ENCODE measurements around the gene WWC1. TPM values are rescaled to one million over a fixed set of nuclear protein-coding genes. Genes with fewer than 3 reads are reported as not detected.
A peak's percentile ranks its signal among the peaks of the same experiment; 100 is the strongest.

WWC1 gene
- total RNA-seq, 2 donors from 2014 or later = 45.3 to 52.6 TPM

- no peak overlapping the region for H3K4me3 ChIP-seq
- no peaks in the 10 kb centered on the region for H3K4me1 ChIP-seq (replicated peaks)
- no peaks in the 10 kb centered on the region for H3K9me3 ChIP-seq
- no peak overlapping the region for H3K27ac ChIP-seq
- peak; percentile 51 for DNase-seq (ENCODE audit: low spot score)
- WGBS = 48% methylated on average over 2 of the region's 2 CpGs
- H3K36me3 ChIP-seq = no peaks in the 10 kb centered on the region
- H3K27me3 ChIP-seq (replicated peaks; ENCODE audit: insufficient read depth) = no peaks in the 10 kb centered on the region
- intact Hi-C loops (cut with DNase I) = no loop called here
- TF ChIP-seq POLR2A (IDR thresholded peaks at IDR 0.05) (no peak), POLR2AphosphoS5 (IDR thresholded peaks at IDR 0.05) (peak; percentile 62)
- TF ChIP-seq, protein P1, sequence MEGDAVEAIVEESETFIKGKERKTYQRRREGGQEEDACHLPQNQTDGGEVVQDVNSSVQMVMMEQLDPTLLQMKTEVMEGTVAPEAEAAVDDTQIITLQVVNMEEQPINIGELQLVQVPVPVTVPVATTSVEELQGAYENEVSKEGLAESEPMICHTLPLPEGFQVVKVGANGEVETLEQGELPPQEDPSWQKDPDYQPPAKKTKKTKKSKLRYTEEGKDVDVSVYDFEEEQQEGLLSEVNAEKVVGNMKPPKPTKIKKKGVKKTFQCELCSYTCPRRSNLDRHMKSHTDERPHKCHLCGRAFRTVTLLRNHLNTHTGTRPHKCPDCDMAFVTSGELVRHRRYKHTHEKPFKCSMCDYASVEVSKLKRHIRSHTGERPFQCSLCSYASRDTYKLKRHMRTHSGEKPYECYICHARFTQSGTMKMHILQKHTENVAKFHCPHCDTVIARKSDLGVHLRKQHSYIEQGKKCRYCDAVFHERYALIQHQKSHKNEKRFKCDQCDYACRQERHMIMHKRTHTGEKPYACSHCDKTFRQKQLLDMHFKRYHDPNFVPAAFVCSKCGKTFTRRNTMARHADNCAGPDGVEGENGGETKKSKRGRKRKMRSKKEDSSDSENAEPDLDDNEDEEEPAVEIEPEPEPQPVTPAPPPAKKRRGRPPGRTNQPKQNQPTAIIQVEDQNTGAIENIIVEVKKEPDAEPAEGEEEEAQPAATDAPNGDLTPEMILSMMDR (IDR thresholded peaks at IDR 0.05) = no peak
These were observed 157.7 kb downstream of the WWC1 start for GRCh38 chr5:168449166-168449565.

DNA sequence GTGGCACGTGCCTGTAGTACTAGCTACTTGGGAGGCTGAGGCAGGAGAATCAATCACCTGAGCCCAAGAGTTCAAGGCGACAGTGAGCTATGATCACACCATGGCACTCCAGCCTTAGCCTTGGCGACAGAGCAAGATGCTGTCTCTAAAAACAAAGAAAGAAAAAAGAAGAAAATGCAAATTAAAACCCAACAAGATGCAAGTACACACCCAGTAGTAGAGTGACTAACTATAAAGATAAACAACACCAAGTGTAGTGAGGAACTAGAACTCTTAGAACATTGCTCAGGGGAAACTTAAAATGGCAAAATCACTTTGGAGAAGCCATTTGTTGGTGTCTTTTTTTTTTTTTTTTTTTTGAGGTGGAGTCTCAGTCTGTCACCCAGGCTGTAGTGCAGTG is 160.1 kb downstream of the WWC1 start:
- Histone ChIP-seq H3K4me1 (replicated peaks) (no peaks in the 10 kb centered on the region), H3K4me3 (no peak overlapping the region), H3K27me3 (replicated peaks; ENCODE audit: insufficient read depth) (no peaks in the 10 kb centered on the region), H3K27ac (no peak overlapping the region), H3K9me3 (no peaks in the 10 kb centered on the region), H3K36me3 (no peaks in the 10 kb centered on the region)
- intact Hi-C loops (cut with DNase I) = no loop called here
- DNase-seq (ENCODE audit: low spot score) = no peak
- 98% methylated on average over 3 of the region's 3 CpGs for WGBS
- TF ChIP-seq POLR2A (IDR thresholded peaks at IDR 0.05) (no peak), POLR2AphosphoS5 (IDR thresholded peaks at IDR 0.05) (no peak)
- TF ChIP-seq, protein P1 (IDR thresholded peaks at IDR 0.05) = no peak

DNA sequence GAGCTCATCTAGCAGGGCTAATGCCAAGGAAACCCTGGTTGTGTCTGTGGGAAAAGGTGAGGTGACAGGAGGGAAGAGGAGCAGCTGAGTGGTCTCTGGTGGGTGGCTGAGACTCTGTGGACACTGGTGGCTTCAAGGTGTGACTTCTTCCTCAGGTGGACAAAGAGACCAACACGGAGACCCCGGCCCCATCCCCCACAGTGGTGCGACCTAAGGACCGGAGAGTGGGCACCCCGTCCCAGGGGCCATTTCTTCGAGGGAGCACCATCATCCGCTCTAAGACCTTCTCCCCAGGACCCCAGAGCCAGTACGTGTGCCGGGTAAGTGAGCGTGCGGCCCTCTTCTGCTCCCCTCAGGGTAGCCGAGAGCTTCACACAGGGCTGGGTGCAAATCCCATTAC is 163.8 kb downstream of the WWC1 start:
- Histone ChIP-seq H3K36me3 (no peaks in the 10 kb centered on the region), H3K4me3 (no peak overlapping the region), H3K27me3 (replicated peaks; ENCODE audit: insufficient read depth) (no peaks in the 10 kb centered on the region), H3K27ac (no peak overlapping the region), H3K4me1 (replicated peaks) (no peaks in the 10 kb centered on the region), H3K9me3 (no peaks in the 10 kb centered on the region)
- TF ChIP-seq, protein P1 (IDR thresholded peaks at IDR 0.05) = no peak
- TF ChIP-seq POLR2AphosphoS5 (IDR thresholded peaks at IDR 0.05) = no peak
- 93% methylated on average over 12 of the region's 12 CpGs for whole genome bisulfite sequencing
- no peak for DNase-seq (ENCODE audit: low spot score)
- intact Hi-C loops (cut with DNase I) = no loop called here

DNA sequence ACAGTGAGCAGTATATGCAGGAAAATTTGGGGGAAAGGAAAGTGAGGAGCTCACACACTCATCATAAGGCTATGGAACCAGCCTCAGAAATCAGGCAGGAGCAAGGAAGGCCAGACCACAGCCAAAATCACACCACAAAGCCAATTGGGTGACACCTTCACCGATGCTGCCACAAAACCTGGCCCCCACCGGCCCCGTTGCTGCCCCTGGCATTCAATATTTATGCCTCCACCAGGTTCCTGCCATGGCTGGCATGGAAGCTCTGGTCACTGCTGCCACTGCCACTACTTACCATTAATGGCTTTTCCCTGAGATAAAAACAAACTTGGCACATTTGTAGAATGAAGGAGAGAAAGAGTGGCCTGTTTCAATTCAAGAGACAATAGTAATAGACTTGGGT is 166.1 kb downstream of the WWC1 start:
- intact Hi-C loops (cut with DNase I) = no loop called here
- WGBS = 100% methylated on average over 3 of the region's 3 CpGs
- no peaks in the 10 kb centered on the region for H3K36me3 ChIP-seq

DNA sequence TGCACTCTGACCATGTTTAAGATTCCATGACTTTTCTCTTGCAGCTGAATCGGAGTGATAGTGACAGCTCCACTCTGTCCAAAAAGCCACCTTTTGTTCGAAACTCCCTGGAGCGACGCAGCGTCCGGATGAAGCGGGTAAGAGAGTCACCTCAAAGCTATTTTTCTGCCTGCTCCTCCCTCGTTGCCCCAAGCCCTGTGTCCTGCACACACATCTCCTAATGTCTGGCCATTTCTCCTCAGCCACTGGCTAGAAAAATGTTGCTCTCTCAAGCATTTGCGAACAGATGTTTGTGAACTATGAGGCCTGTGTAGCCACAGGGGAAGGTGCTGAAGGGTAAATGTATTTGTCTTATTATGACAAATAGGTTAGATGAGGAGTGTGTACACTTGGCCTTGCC is 169.2 kb downstream of the WWC1 start:
- Histone ChIP-seq H3K4me3 (no peak overlapping the region), H3K9me3 (no peaks in the 10 kb centered on the region), H3K27ac (no peak overlapping the region), H3K36me3 (peaks cover 0 to 2% of the 10 kb centered on the region in 2 donors), H3K27me3 (replicated peaks; ENCODE audit: insufficient read depth) (no peaks in the 10 kb centered on the region), H3K4me1 (replicated peaks) (no peaks in the 10 kb centered on the region)
- 95% methylated on average over 9 of the region's 9 CpGs for WGBS
- DNase-seq (ENCODE audit: low spot score) = no peak
- no peak for TF ChIP-seq POLR2AphosphoS5 (IDR thresholded peaks at IDR 0.05)
- TF ChIP-seq, protein P1 (IDR thresholded peaks at IDR 0.05) = no peak
- TF ChIP-seq POLR2A (IDR thresholded peaks at IDR 0.05) = no peak
- intact Hi-C loops (cut with DNase I) = no loop called here

More for the DNA sequence above, 166.1 kb downstream of the WWC1 start:
- no peaks in the 10 kb centered on the region for H3K9me3 ChIP-seq
- no peak overlapping the region for H3K27ac ChIP-seq
- H3K27me3 ChIP-seq (replicated peaks; ENCODE audit: insufficient read depth) = no peaks in the 10 kb centered on the region
- DNase-seq (ENCODE audit: low spot score) = no peak
- no peak overlapping the region for H3K4me3 ChIP-seq
- no peaks in the 10 kb centered on the region for H3K4me1 ChIP-seq (replicated peaks)
- TF ChIP-seq POLR2AphosphoS5 (IDR thresholded peaks at IDR 0.05) (no peak), POLR2A (IDR thresholded peaks at IDR 0.05) (no peak)
- TF ChIP-seq, protein P1 (IDR thresholded peaks at IDR 0.05) = no peak
